B cell (primary cell): ENCODE data around the gene HNRNPK. TPM values are rescaled to one million over a fixed set of nuclear protein-coding genes. Genes with fewer than 3 reads are reported as not detected.

Source experiments
- ATAC-seq: fragments of 200-7000 bp; cut with Tn5 transposase; one replicate; pipeline ENCODE4 v1.10.0; 2021; ENCODE audit warnings: low read depth, mild to moderate bottlenecking, moderate number of reproducible peaks, moderate library complexity
- CTCF ChIA-PET: fragments of 350-600 bp; sonication (Branson Sonifier 250); formaldehyde crosslinking; loops from one replicate; lab custom pipeline; 2021; ENCODE audit warnings: antibody characterized with exemption, inconsistent platforms; lab: Charles Lee
- POLR2A ChIA-PET: fragments of 350-600 bp; sonication (Branson Sonifier 250); formaldehyde crosslinking; loops from one replicate; lab custom pipeline; 2021; ENCODE audit warnings: antibody characterized with exemption; lab: Charles Lee
- DNase-seq: peaks from one replicate; pipeline ENCODE4 v3.0.0; 2013
- H2AFZ ChIP-seq: 2 replicates; pipeline ENCODE4 v1.6.1; 2012; ENCODE audit warnings: mild to moderate bottlenecking, low read depth, low read length; ENCODE audit not compliant: insufficient read depth, poor library complexity, severe bottlenecking
- H3K27ac ChIP-seq, 2 donors: 1 replicate in 1 of 2; 2 replicates in 1 of 2; pipeline ENCODE4 v1.5.1; 2012 to 2013; ENCODE audit warnings: low read length in 2 of 2, mild to moderate bottlenecking in 2 of 2, moderate library complexity in 1 of 2
- H3K27me3 ChIP-seq, 4 experiments: fragments of 200-600 bp in 1 of 4; sonication (generic) in 1 of 4; replicated peaks in 1 of 4; 1 replicate in 2 of 4; 2 replicates in 2 of 4; pipeline versions ENCODE4 v1.6.1 to v1.7.0; 2013 to 2016; ENCODE audit warnings: low read length in 3 of 4, mild to moderate bottlenecking in 2 of 4, mixed read lengths in 1 of 4, moderate library complexity in 1 of 4; ENCODE audit not compliant: insufficient read depth in 4 of 4, control insufficient read depth in 3 of 4; ENCODE audit errors: control extremely low read depth in 1 of 4
- H3K36me3 ChIP-seq, 2 experiments: replicated peaks in 1 of 2; 1 replicate in 1 of 2; 2 replicates in 1 of 2; pipeline versions ENCODE4 v1.6.1 to v1.7.1; 2013; ENCODE audit warnings: low read length in 1 of 2; ENCODE audit not compliant: insufficient read depth in 2 of 2, control insufficient read depth in 1 of 2; ENCODE audit errors: control extremely low read depth in 1 of 2, extremely low read depth in 1 of 2
- H3K4me1 ChIP-seq, 2 donors: fragments of 200-600 bp in 1 of 2; sonication (generic) in 1 of 2; 1 replicate in 1 of 2; 2 replicates in 1 of 2; pipeline versions ENCODE4 v1.5.1 to v1.6.1; 2013 to 2017; ENCODE audit warnings: low read length in 2 of 2; ENCODE audit not compliant: control insufficient read depth in 2 of 2, insufficient read depth in 2 of 2
- H3K4me2 ChIP-seq: replicated peaks from 2 replicates; pipeline ENCODE3; 2012; ENCODE audit warnings: mild to moderate bottlenecking, low read depth, low read length; ENCODE audit not compliant: poor library complexity, severe bottlenecking
- H3K4me3 ChIP-seq, 5 experiments: fragments of 200-600 bp in 1 of 5; sonication (generic) in 1 of 5; 1 replicate in 3 of 5; 2 replicates in 2 of 5; pipeline versions ENCODE4 v1.5.1 to v1.7.0; 2011 to 2016; ENCODE audit warnings: low read length in 4 of 5, mild to moderate bottlenecking in 4 of 5, low read depth in 2 of 5, control low read depth in 1 of 5, moderate library complexity in 1 of 5; ENCODE audit not compliant: insufficient read depth in 1 of 5; ENCODE audit errors: control extremely low read depth in 1 of 5, extremely low read depth in 1 of 5
- H3K79me2 ChIP-seq: fragments of 200-600 bp; sonication (generic); one replicate; pipeline ENCODE4 v1.6.0; 2016; ENCODE audit warnings: low read length; ENCODE audit not compliant: control insufficient read depth, insufficient read depth
- H3K9ac ChIP-seq: fragments of 200-600 bp; sonication (generic); 2 replicates; pipeline ENCODE4 v1.6.1; 2017; ENCODE audit warnings: mild to moderate bottlenecking, low read length, moderate library complexity
- H3K9me3 ChIP-seq, 3 donors: one replicate each; pipeline versions ENCODE4 v1.6.1 to v1.7.1; 2013; ENCODE audit warnings: low read length in 2 of 3; ENCODE audit not compliant: control insufficient read depth in 2 of 3, insufficient read depth in 1 of 3; ENCODE audit errors: control extremely low read depth in 1 of 3
- H4K20me1 ChIP-seq: 2 replicates; pipeline ENCODE4 v1.6.0; 2012; ENCODE audit warnings: mild to moderate bottlenecking, low read length; ENCODE audit not compliant: insufficient read depth, control insufficient read depth, poor library complexity, severe bottlenecking
- H3K27ac Mint-ChIP-seq: one replicate; pipeline ENCODE4 v1.8.0; 2021; ENCODE audit warnings: mixed read lengths
- H3K27me3 Mint-ChIP-seq: one replicate; pipeline ENCODE4 v1.8.0; 2021; ENCODE audit warnings: mixed read lengths
- H3K4me1 Mint-ChIP-seq: one replicate; pipeline ENCODE4 v1.8.0; 2021; ENCODE audit warnings: mixed read lengths
- H3K4me3 Mint-ChIP-seq: one replicate; pipeline ENCODE4 v1.8.0; 2021; ENCODE audit warnings: mixed read lengths
- H3K9me3 Mint-ChIP-seq: one replicate; pipeline ENCODE4 v1.8.0; 2022; ENCODE audit warnings: mixed read lengths; ENCODE audit not compliant: insufficient read depth
- CTCF ChIP-seq: fragments of 200-600 bp; IDR thresholded peaks from one replicate; pipeline ENCODE4 v1.8.0; 2022; ENCODE audit warnings: antibody characterized with exemption, mild to moderate bottlenecking
- EZH2 ChIP-seq: IDR thresholded peaks from 2 replicates; pipeline ENCODE4 v1.6.1; 2012; ENCODE audit warnings: borderline replicate concordance, low read depth, mild to moderate bottlenecking, moderate library complexity, low read length; ENCODE audit not compliant: insufficient read depth, poor library complexity, severe bottlenecking
- WGBS: methylation state at CpG from one replicate; pipeline ENCODE4 v1.1.5; 2013; ENCODE audit warnings: missing lambda C conversion rate; ENCODE audit not compliant: insufficient coverage; 5-methylcytosine and 5-hydroxymethylcytosine counted together
- intact Hi-C: fragments of 100-400 bp; cut with micrococcal nuclease; formaldehyde crosslinking; loops from one replicate; pipeline ENCODE4 v1.10.0; 2022
- polyA plus RNA-seq: library from polyadenylated mRNA; depleted of rRNA; stranded (reverse); fragments of >200 nt; gene quantifications from 2 replicates; pipeline ENCODE4 v1.2.3, GENCODE V29; 2012
- total RNA-seq, 2 donors: library from RNA; stranded (reverse); fragments of 120-200 nt in 1 of 2; gene quantifications; 1 replicate in 1 of 2; 2 replicates in 1 of 2; pipeline versions ENCODE4 v1.2.3 to v1.2.4, GENCODE V29; 2013 to 2022

HNRNPK gene
- total and polyA plus RNA-seq, 2 donors (not counting 1 experiment from before 2014, with no cell fraction given) = 210 to 524 TPM

GRCh38 chr9:83991355-83991754 lies 11.3 kb upstream of the HNRNPK start:
- Mint-ChIP-seq H3K4me3 (no peak overlapping the region), H3K4me1 (peaks cover 15% of the 10 kb centered on the region), H3K27me3 (no peaks in the 10 kb centered on the region), H3K9me3 (no peaks in the 10 kb centered on the region), H3K27ac (no peak overlapping the region)
- no peak overlapping the region for H2AFZ ChIP-seq
- ATAC-seq = no peak
- DNase-seq = no peak
- H3K9me3 ChIP-seq = no peaks in the 10 kb centered on the region
- no CpG with 5 or more reads among the region's 1 CpG for WGBS
- H3K27me3 ChIP-seq = no peaks in the 10 kb centered on the region
- peaks cover 66% of the 10 kb centered on the region for H3K79me2 ChIP-seq
- CTCF ChIA-PET = no interaction called here
- intact Hi-C loops = no loop called here
- no peak overlapping the region for H3K27ac ChIP-seq
- no peak overlapping the region for H3K9ac ChIP-seq
- TF ChIP-seq CTCF (no peak), EZH2 (no peak)
- no peaks in the 10 kb centered on the region for H4K20me1 ChIP-seq
- H3K4me3 ChIP-seq = no peak overlapping the region
- no peak overlapping the region for H3K4me2 ChIP-seq
- POLR2A ChIA-PET = no interaction called here
- peaks cover 0 to 1% of the 10 kb centered on the region in 2 experiments for H3K36me3 ChIP-seq
- peaks cover 0 to 4% of the 10 kb centered on the region in 2 donors for H3K4me1 ChIP-seq

GRCh38 chr9:83988411-83988810 lies 8.4 kb upstream of the HNRNPK start:
- Mint-ChIP-seq H3K27me3 (no peaks in the 10 kb centered on the region), H3K9me3 (no peaks in the 10 kb centered on the region), H3K4me1 (peaks cover 23% of the 10 kb centered on the region), H3K27ac (no peak overlapping the region), H3K4me3 (no peak overlapping the region)
- Histone ChIP-seq H3K79me2 (peaks cover 66% of the 10 kb centered on the region), H3K27ac (no peak overlapping the region), H3K36me3 (peaks cover 0 to 1% of the 10 kb centered on the region in 2 experiments), H3K9me3 (no peaks in the 10 kb centered on the region), H4K20me1 (no peaks in the 10 kb centered on the region), H3K4me3 (no peak overlapping the region), H2AFZ (no peak overlapping the region), H3K4me2 (no peak overlapping the region), H3K4me1 (peaks cover 4 to 7% of the 10 kb centered on the region in 2 donors), H3K27me3 (no peaks in the 10 kb centered on the region), H3K9ac (no peak overlapping the region)
- TF ChIP-seq CTCF (no peak), EZH2 (no peak)
- POLR2A ChIA-PET = no interaction called here
- CTCF ChIA-PET = no interaction called here
- ATAC-seq = no peak
- 100% methylated on average over 1 of the region's 2 CpGs for WGBS
- no peak for DNase-seq
- intact Hi-C loops = loop anchor here (5.0 kb wide), 1 partner anchor 184 kb away; no protein-coding TSS in a partner anchor
